Endothelial cell (in vitro differentiated cells): ENCODE data around the gene RAX2. TPM values are rescaled to one million over a fixed set of nuclear protein-coding genes. Genes with fewer than 3 reads are reported as not detected.
A peak's percentile ranks its signal among the peaks of the same experiment; 100 is the strongest.

ENCODE experiments used
- DNase-seq: peaks from one replicate; pipeline ENCODE4 v3.0.0; 2021; ENCODE audit warnings: low spot score
- H3K27ac Mint-ChIP-seq: one replicate; pipeline ENCODE4 v1.8.0; 2021; ENCODE audit warnings: mixed read lengths, inconsistent platforms; ENCODE audit not compliant: unreplicated experiment
- H3K27me3 Mint-ChIP-seq: one replicate; pipeline ENCODE4 v1.8.0; 2021; ENCODE audit warnings: mild to moderate bottlenecking, moderate library complexity, mixed read lengths, inconsistent platforms; ENCODE audit not compliant: unreplicated experiment
- H3K36me3 Mint-ChIP-seq: one replicate; pipeline ENCODE4 v1.8.0; 2021; ENCODE audit warnings: mild to moderate bottlenecking, low read depth, mixed read lengths, inconsistent platforms; ENCODE audit not compliant: unreplicated experiment
- H3K4me1 Mint-ChIP-seq: one replicate; pipeline ENCODE4 v1.8.0; 2021; ENCODE audit warnings: mild to moderate bottlenecking, mixed read lengths, inconsistent platforms; ENCODE audit not compliant: unreplicated experiment
- H3K4me3 Mint-ChIP-seq: one replicate; pipeline ENCODE4 v1.8.0; 2021; ENCODE audit warnings: mild to moderate bottlenecking, mixed read lengths, inconsistent platforms; ENCODE audit not compliant: unreplicated experiment
- H3K9me3 Mint-ChIP-seq: one replicate; pipeline ENCODE4 v1.8.0; 2021; ENCODE audit warnings: mixed read lengths, inconsistent platforms; ENCODE audit not compliant: unreplicated experiment
- total RNA-seq: library from RNA; stranded (reverse); fragmentation: NEBNext Ultra II Directional; extraction: Animal tissue kit (Norgen Biotek cat#: 25700); gene quantifications from one replicate; pipeline ENCODE4 v1.2.1, GENCODE V29; 2021; ENCODE audit not compliant: unreplicated experiment
- TF ChIP-seq, protein P1 (sequence below): fragments of 200-600 bp; sonication (generic); IDR thresholded peaks from one replicate; pipeline ENCODE4 v1.5.0; 2021; ENCODE audit warnings: antibody characterized with exemption; ENCODE audit not compliant: unreplicated experiment

RAX2 gene
- total RNA-seq, 1 donor from 2014 or later = not detected

DNA sequence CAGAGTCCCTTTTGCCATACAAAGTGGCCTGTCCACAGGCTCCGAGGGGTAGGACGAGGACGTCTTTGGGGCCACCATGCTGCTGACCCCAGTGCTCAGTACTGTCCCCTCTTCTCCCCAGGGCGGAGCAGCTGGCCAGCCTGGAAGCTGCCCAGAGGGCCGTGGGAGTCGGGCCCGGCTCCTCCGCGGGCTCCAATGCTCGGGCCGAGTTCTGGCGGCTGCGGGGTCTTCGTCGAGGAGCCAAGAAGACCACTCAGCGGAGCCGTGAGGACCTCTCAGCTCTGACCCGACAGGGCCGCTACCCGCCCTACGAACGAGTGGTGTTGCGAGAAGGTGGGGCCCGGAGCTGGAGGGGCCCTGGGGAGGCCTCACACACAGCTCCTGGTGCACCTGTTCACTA, 31.6 kb downstream of the RAX2 start:
- TF ChIP-seq, protein P1, sequence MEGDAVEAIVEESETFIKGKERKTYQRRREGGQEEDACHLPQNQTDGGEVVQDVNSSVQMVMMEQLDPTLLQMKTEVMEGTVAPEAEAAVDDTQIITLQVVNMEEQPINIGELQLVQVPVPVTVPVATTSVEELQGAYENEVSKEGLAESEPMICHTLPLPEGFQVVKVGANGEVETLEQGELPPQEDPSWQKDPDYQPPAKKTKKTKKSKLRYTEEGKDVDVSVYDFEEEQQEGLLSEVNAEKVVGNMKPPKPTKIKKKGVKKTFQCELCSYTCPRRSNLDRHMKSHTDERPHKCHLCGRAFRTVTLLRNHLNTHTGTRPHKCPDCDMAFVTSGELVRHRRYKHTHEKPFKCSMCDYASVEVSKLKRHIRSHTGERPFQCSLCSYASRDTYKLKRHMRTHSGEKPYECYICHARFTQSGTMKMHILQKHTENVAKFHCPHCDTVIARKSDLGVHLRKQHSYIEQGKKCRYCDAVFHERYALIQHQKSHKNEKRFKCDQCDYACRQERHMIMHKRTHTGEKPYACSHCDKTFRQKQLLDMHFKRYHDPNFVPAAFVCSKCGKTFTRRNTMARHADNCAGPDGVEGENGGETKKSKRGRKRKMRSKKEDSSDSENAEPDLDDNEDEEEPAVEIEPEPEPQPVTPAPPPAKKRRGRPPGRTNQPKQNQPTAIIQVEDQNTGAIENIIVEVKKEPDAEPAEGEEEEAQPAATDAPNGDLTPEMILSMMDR = no peak
- Mint-ChIP-seq H3K27ac (no peak overlapping the region), H3K36me3 (peaks cover 9% of the 10 kb centered on the region), H3K9me3 (no peaks in the 10 kb centered on the region), H3K27me3 (peaks cover 1% of the 10 kb centered on the region), H3K4me3 (no peak overlapping the region), H3K4me1 (no peaks in the 10 kb centered on the region)
- no peak for DNase-seq

DNA sequence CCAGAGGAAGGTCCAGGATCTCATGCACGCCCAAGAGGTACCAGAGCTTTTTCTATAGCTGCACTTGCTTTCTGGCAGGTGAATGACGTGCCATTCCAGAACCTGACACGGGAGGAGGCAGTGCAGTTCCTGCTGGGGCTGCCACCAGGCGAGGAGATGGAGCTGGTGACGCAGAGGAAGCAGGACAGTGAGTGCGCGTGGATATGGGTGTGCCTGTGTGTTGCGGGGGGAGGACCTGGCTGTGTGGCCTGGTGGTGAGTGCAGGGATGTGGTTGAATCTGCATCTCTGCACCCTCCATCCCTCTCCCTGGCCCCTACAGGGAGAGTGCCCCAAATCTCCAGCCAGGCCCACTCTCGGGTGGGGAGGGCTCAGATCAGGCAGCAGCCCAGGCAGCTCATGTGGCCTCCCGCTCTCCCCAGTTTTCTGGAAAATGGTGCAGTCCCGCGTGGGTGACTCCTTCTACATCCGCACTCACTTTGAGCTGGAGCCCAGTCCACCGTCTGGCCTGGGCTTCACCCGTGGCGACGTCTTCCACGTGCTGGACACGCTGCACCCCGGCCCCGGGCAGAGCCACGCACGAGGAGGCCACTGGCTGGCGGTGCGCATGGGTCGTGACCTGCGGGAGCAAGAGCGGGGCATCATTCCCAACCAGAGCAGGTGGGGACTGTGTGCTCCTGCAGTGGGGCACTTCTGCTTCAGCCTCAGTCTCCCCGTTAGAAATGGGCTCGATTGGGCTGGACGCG, 33.4 kb downstream of the RAX2 start:
- Mint-ChIP-seq H3K36me3 (peaks cover 9% of the 10 kb centered on the region), H3K4me1 (no peaks in the 10 kb centered on the region), H3K9me3 (no peaks in the 10 kb centered on the region), H3K27ac (no peak overlapping the region), H3K27me3 (peaks cover 1% of the 10 kb centered on the region), H3K4me3 (no peak overlapping the region)
- DNase-seq = no peak
- TF ChIP-seq, protein P1 = no peak

DNA sequence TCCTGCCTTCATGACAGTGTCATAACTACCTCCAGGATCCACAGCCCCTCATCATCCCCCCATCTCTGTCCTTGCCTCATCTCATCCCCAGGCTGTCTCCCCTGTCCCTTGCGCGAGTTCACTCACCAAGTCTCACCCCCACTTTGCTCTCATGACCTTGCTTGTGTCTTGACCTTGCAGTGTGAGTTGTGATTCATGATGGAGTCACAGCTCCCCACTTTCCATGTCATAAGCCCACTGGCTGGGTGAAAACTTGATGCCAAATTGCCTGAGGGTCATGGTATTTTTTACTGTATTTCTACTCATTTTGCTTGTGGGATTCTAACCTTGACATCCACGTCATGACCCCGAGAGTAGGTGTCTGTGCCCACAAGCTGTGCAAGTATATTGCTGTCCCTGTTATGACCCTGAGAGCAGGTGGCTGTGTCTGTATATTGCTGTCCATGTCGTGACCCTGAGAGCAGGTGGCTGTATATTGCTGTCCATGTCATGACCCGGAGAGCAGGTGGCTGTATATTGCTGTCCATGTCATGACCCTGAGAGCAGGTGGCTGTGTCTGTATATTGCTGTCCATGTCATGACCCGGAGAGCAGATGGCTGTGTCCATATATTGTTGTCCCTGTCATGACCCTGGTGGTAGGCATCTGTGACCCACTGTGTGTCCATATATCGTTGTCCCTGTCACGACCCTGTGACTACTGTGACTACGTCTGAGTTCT, 34.4 kb downstream of the RAX2 start:
- Mint-ChIP-seq H3K9me3 (no peaks in the 10 kb centered on the region), H3K27ac (no peak overlapping the region), H3K4me1 (no peaks in the 10 kb centered on the region), H3K4me3 (peak overlapping the region; percentile 5), H3K27me3 (no peaks in the 10 kb centered on the region), H3K36me3 (peaks cover 9% of the 10 kb centered on the region)
- TF ChIP-seq, protein P1 = no peak
- DNase-seq = no peak

DNA sequence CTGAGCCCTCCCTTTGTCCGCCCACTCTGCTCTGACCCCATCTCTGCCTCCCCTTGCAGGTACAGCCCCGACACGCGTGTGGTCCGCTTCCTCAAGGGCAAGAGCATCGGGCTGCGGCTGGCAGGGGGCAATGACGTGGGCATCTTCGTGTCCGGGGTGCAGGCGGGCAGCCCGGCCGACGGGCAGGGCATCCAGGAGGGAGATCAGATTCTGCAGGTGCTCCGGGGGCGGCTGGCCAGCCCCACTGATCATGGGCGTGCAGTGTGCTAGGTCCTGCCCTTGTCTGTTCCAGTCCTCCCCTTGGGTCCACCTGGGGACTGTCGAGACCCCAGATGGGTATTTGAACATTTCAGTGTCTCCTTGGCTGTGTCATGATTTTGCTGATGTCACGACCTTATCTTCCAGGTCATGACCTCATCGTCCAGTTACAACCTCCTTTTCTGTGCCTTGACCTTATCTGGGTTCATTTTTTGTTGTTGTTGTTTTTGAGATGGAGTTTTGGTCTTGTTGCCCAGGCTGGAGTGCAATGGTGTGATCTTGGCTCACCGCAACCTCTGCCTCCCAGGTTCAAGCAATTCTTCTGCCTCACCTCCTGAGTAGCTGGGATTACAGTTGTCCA, 35.8 kb downstream of the RAX2 start:
- no peaks in the 10 kb centered on the region for H3K27me3 Mint-ChIP-seq
- no peak overlapping the region for H3K4me3 Mint-ChIP-seq
- TF ChIP-seq, protein P1 = no peak
- H3K36me3 Mint-ChIP-seq = peaks cover 9% of the 10 kb centered on the region
- H3K9me3 Mint-ChIP-seq = no peaks in the 10 kb centered on the region
- no peak overlapping the region for H3K27ac Mint-ChIP-seq
- H3K4me1 Mint-ChIP-seq = no peaks in the 10 kb centered on the region
- no peak for DNase-seq

DNA sequence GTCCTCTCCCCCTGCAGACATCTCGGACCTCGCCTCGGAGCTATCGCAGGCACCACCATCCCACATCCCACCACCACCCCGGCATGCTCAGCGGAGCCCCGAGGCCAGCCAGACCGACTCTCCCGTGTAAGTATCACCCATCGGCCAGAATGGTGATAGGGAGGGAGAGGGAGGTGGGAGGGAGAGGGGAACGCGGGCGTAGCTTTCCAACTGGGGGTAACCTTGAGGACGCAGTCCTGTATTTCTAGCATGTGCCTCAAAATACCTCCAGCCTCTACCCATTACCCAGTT, 37.8 kb downstream of the RAX2 start:
- H3K27me3 Mint-ChIP-seq = no peaks in the 10 kb centered on the region
- H3K4me3 Mint-ChIP-seq = no peak overlapping the region
- TF ChIP-seq, protein P1 = no peak
- peaks cover 9% of the 10 kb centered on the region for H3K36me3 Mint-ChIP-seq
- H3K4me1 Mint-ChIP-seq = no peaks in the 10 kb centered on the region
- H3K27ac Mint-ChIP-seq = no peak overlapping the region
- no peaks in the 10 kb centered on the region for H3K9me3 Mint-ChIP-seq
- no peak for DNase-seq
